Keratinocyte (primary cell): ENCODE data around the gene MOGAT2.

Experiments
- EZH2 ChIP-seq: IDR thresholded peaks from one replicate; pipeline ENCODE4 v1.6.1; 2012; ENCODE audit warnings: inconsistent platforms, mild to moderate bottlenecking, low read length, moderate library complexity
- TF ChIP-seq, protein P1 (sequence below), 3 experiments: IDR thresholded peaks in 1 of 3; conservative IDR thresholded peaks in 1 of 3; optimal IDR thresholded peaks in 1 of 3; 2 replicates in 2 of 3; 3 replicates in 1 of 3; pipeline versions ENCODE3 to v1.5.1; 2011; ENCODE audit warnings: low read length in 3 of 3, mild to moderate bottlenecking in 3 of 3, moderate library complexity in 2 of 3, control low read depth in 1 of 3, inconsistent platforms in 1 of 3; ENCODE audit not compliant: insufficient read depth in 2 of 3; ENCODE audit errors: extremely low read depth in 1 of 3

DNA sequence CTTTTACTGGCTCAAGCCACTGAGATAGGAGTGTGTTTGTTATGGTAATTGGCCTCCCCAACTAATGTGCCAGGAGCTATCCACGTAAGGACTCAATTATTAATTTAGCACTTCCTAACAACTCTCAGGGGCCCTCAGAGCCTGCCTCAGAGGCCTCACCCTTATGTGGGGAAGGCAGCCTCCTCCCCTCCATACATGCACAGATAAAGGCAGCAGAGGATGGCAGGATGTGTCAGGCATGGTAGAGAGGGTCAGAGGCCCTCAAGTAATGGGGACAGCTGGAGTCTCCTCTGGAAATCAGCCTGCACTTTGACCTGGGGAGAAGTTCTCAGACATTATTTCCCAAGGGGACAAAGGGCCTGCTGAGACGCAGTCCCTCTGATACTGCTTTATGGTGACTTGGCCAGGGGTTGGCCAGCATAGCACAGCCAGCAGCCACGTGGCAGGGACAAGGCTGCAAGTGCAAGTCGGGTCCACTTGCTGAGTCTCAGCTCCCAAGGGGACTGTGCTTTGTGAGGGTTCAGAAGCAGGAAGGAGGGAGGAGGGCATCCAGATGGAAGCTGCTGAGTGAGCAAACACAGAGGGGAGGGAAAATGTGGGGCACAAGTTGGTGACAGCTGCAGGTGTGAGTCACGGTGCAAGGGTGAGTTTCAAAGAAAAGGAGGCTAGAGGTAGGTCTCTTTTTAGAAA lies 17.0 kb downstream of the MOGAT2 start:
- TF ChIP-seq EZH2: no peak
- TF ChIP-seq, protein P1, sequence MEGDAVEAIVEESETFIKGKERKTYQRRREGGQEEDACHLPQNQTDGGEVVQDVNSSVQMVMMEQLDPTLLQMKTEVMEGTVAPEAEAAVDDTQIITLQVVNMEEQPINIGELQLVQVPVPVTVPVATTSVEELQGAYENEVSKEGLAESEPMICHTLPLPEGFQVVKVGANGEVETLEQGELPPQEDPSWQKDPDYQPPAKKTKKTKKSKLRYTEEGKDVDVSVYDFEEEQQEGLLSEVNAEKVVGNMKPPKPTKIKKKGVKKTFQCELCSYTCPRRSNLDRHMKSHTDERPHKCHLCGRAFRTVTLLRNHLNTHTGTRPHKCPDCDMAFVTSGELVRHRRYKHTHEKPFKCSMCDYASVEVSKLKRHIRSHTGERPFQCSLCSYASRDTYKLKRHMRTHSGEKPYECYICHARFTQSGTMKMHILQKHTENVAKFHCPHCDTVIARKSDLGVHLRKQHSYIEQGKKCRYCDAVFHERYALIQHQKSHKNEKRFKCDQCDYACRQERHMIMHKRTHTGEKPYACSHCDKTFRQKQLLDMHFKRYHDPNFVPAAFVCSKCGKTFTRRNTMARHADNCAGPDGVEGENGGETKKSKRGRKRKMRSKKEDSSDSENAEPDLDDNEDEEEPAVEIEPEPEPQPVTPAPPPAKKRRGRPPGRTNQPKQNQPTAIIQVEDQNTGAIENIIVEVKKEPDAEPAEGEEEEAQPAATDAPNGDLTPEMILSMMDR (optimal IDR thresholded peaks at IDR 0.05 in 1 of 3, IDR thresholded peaks at IDR 0.05 in 1 of 3, conservative IDR thresholded peaks at IDR 0.05 in 1 of 3; ENCODE audit: extremely low read depth in 1 of 3, insufficient read depth in 2 of 3, low read length in 3 of 3): no peak
